Measurements from ENCODE around the gene FAM120B.

Gene FAM120B

DNA sequence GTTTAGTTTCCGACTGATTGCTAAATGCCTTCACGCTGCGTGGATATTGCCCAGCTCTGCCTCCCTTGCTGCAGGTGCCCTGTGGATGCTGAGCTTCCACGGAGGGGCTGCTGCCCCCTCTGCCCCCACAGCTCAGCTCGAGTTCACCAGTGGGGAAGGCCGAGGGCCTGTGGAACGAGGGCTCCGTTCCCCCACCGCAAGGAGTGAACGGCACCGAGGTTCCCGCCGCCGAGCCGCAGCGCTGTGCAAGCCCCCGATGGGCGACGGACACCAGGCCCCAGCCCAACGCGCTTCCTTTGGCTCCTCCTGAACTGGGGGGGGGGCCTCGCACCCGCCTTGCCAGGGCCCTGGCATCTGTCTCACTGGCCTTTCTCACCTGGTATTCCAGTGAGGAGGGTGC, 33.4 kb upstream of the FAM120B start:
- DNase-seq, result no peak

DNA sequence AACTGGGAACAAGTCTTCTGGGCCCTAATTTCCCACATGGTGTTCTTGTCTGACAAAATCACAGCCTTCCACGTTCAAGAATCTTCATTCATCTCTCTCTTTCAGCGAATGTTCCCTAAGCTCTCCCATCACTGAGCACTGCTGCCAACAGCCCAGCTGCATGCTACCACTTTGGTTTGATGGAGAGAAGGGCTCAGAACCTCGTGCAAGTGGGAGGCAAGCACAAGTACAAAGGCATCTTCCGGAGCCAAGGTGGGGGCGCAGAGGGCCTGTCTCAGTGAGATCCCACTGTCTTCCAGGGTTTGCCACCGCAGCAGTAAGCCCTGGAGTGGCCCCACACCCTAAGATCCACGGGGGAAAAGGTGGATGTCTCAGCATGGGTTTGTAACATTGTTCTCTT, 32.9 kb upstream of the FAM120B start:
- no peak for DNase-seq

DNA sequence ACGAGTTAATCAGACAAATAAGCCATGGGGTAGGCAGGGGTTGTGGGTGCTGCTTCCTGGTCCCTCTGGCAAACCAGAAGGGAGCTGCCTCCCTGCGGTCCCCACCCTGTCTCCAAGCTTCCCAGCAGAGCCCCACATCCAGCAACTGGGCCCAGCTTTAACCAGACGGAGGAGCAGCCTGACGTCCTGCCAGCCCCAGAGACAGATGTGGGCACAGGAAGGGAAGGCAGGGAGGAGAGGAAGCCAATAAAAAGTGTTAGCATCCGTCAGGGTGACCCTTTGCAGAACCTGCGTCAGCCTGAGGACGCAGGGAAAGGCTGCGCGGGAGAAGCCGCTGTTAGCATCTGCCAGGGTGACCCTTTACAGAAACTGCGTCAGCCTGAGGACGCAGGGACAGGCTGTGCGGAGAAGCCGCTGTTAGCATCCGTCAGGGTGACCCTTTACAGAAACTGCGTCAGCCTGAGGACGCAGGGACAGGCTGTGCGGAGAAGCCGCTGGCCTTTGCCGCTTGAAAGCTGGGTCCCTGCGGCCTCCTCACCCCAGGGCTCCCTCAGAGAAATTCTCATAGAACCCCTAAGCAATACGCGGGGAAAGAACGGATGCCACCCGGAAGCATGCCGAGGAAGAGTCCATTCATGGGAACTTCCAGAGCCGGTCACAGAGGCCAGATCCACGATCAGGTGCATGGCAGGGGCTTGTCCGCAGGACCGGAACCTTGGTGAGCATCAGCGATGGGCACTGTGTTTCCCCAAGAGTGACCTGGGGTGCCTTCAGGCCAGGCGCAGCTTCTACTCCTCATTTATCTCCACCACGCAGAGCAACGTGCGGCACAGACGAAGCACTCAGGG, 31.6 kb upstream of the FAM120B start:
- no peak for DNase-seq

DNA sequence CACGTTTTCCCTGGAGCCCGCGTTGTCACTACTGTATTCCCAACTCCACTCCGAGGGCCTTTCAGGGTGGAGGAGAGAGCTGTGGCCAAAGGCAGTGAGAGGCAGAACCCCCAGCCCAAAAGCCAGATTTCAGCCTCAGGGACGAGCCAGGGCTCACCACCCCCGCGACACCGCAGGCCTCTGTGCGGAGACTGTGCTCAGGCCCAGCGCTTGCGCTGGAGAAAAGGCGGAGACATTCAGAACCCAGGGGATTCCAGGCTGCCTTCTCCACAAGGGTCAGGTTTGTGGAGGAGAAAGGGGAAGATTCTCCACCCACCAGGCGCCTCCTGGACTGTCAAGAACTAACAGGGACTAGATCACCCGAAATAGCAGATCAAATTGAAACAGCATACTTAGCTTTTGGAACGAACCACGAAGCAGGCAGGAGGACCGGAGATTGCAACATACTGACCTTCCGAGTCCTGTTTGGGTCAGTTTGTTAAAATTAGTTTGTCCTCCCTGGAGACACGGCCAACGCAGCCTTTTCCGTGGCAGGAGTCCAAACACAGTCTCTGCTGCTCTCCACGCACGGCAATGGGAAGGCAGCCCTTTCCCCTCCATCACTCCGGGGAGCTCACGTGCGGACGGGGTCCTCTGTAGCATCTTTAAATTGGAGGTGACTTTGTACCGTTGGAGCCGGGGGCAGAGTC, 30.0 kb upstream of the FAM120B start:
- no peak for DNase-seq

DNA sequence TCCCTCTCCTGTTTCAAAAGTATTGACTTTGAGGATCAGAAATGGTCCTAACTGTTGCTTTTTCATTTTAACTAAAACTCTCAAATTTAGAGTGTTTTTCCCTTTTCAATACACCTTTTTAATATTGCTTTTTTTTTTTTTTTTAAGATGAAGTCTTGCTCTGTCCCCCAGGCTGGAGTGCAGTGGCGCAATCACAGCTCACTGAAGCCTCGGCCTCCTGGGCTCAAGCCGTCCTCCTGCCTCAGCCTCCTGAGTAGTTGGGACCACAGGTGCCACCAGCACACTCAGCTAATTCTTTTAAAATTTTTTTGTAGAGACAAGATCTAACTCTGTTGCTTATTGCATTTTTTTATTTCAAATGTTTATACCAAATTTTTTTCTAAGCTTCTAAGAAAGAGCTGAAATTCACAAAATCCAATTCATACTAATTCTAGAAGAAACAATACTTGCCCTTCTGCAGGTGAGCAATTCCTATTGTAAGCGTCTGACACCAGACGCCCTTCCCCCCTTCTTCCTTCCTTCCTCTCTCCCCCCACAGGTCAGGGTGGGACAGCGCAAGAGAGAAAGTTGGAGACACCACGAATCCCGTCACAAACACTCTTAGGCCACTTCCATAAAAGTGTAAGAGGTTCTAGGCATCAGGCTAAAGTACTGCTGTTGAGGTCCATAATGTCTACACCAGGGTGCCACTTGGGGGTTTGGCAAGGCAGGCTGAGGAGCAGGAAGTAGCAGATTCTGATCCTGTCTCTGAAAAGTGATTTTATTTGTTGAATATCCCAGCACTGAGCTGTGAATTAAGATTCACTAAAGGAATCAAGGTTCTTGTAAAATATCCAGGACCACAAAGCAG, 28.4 kb upstream of the FAM120B start:
- no peak for DNase-seq

DNA sequence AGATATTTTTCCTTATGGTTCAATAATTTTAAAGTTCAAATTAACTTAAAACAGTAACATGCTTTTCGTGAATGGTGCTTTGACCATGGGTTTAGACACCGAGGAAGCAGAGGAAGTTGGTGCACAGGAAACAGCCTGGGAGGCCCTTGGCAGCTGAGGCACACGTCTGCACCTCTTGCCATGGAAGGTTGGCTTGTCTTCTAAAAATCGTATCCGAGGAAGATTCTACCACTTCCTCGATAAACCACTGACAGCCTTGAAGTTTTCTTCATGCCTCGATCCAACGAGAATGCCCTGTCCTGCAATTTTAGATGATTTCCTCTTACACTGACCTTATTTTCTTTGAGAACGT, 27.8 kb upstream of the FAM120B start:
- no peak for DNase-seq

DNA sequence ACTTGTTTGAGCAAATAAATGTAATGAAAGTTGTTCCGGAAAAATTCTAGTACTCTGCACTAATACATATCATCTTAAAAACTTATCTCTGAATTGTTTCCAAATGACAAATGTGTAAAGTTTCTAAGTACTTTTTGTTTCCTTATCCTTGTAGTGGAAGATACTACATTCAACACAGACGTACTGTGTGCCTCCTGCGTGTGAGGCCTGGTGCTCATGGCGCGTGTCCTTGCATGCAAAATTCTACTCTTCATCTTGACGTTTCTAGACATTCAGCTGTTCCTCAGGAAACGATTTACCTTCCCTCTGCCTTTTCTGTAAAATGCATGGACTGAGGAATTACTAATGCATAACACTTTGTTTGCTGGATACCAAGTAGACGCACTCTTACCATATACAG, 27.1 kb upstream of the FAM120B start:
- no peak for DNase-seq

DNA sequence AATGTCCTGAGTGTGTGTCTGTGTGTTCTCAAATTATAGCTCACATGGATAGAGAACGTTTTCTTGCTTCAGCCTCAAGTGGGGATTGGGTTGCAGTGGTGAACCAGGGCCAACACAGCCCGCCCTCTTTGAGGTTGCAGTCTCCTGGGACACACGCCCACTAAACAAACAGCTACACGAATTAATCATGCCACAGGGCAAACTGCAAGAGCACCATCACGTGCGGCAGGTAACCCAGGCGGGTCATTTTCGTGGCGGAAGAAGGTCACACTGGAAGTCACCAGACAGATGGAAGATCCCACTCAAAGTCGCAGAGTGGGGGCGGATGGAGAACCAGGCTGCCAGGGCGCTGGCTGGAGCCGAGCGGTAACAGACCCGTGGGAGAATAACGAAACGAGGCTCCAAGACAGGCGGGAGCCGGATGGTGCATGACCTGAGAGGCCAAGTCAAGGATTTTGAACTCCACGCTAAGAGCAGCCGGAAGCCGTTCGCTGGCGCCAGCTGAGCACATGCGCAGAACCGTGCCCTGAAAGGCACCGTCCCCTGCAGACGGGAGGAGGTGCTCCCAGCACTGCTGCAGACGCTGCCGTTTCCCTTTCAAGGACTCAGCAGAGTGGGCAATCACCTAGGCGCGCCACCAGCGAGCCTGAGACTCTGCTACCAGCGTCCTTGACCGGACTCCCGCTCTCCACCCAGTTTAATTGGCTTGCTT, 26.4 kb upstream of the FAM120B start:
- no peak for DNase-seq

DNA sequence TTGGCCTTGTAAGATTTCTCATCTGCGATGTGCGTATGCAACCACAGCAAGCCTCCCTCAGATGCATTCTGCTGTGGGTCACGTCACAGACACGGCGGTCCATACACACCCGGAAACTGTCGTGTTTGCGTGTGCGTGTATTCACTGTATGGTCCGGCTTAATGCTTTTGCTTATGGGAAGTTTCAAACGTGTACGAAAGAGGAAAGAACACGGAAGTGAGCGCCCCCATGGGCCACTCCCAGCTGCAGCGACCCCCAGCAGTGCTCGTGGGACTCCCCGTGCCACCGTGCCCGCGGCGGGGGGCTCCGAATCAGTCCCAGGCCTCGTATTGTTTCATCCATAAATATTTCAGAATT, 25.9 kb upstream of the FAM120B start:
- DNase-seq, result no peak

DNA sequence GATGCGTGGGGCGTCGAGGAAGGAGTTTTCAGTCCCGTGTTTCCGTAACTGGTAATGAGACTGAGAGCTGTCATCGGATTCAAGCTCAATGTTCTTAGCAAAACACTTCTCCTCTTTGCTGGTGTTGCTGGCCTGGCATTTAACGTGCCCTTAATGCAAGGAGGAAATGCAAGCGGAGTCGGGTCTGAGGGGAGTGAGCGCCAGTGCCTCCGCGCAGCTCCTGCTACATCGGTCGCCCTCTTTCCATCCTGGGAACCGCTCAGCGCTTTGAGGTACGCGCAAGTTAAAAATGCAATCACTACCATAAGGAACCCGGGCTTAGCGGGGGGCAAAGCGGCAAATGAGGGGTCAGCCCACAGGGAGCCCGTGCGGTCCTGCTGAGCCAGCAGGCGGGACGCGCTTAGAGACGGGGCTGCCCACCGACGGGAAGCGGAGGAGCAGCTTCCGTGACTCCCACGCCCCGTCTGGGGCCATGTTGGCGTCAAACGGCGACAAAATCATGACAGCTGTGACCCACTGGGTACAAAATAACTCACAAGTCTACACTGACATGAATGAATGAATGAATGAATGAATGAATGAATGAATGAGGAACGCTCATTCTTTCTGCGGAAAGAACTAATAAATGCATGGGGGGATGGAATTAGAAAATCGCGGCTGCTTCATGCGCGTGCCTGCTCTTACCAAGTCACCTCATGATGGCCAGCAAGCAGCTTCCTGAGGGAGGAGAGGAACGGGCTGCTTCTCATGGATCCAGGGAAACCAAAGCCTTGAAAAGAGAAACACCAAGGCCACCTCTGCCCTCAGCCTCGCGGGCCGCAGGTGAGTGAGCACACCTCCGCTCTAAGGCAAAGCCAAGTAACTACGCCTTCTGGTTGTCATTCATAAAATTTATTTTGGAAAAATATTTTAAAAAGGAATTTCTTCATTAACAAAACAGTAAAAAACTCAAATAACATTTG, 24.9 kb upstream of the FAM120B start:
- no peak for DNase-seq

DNA sequence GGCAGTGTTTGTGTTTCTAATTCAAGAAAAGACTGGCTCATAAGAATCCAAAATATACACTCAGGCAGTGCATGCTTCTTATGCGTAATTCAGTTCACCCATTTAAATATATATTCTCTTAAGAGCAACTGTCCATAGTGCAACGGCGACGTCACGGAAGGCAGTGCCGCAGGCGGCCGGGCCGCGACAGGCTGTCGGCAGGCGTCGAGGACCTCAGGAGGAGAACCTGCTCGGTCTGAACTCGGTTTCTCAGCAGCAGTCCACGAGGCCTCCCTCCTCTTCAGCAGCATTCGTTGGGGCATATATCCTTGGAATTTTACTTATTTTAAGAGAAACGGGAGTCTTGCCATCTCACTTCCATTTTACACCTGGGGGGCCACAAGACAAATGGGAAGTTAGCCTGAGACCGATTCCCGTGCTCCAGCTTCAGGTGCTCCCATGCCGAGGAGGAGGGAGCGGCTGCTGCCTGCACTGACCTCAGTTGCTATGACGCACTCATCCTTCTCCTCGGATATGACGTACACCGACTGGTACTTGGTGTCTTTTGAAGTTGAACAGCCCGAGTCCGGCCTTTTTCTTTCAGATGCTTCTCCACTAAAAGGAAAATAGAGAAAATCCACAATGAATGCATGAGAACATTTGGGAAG, 23.9 kb upstream of the FAM120B start:
- DNase-seq, result no peak

DNA sequence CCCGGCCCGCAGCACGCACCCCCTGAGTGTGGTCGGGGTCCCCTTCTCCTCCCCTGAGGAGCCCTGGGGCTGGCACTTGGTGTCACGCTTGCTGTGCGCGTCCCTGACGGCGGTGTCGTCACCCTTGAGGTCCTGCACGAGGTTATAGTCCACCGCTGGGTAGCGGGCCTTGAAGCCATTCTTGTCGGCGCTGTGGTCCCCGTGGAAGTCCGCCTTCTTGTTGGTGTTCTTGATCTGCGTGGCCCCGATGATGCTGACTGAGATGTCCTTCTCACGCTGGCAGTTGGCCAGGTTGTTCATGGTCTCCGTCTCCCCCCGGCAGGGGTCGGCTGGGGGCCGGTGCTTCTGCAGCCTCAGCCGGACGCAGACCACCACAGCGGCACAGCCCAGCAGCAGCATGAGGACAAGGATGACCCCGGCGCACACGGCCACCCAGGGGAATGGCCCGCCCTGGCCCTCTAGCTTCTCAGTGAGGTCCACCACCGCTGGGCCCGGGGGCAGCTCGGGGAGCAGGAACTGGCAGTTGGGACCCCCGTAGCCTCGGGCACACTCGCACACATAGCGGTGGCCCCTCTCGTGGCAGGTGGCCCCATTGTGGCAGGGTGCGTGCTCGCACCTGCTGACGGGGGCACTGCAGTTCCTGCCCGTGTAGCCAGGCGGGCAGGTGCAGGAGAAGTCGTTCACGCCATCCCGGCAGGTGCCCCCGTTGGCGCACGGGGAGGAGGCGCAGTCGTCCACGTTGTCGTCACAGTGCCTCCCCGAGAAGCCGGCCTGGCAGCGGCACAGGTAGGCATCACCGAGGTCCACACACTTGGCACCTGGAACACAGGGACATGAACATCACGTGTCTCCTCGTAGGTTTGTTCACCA, 23.1 kb upstream of the FAM120B start:
- no peak for DNase-seq

DNA sequence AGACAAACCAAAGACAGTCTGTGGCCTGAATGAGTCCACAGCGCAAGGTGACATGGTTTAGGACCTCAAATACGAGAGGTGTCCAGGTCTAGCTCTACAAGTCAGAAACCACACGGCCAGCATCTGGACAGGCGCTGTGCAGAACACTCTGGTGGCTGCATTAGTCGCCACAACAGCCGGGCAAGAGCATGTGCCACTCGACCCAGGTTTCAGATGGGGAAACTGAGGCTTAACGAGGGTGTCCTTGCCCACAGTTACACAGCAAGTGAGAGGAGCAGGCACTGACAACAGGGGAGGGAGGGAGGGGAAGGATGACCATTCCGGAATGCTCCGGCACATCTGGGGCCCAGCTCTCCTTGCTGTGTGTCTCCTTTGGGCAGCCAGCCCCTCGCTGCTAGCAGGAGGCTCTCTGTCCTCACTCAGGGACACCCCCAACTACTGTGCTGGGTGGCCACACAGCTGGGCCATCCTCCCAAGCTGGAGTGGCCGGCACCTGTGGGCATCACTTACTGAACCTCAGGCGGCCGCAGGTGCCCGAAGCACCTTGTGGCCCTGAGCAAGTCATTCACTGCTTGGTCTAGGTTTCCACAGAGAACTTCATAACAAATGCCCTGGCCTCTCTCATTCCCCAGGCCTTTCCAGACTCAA, 22.3 kb upstream of the FAM120B start:
- DNase-seq, result no peak

DNA sequence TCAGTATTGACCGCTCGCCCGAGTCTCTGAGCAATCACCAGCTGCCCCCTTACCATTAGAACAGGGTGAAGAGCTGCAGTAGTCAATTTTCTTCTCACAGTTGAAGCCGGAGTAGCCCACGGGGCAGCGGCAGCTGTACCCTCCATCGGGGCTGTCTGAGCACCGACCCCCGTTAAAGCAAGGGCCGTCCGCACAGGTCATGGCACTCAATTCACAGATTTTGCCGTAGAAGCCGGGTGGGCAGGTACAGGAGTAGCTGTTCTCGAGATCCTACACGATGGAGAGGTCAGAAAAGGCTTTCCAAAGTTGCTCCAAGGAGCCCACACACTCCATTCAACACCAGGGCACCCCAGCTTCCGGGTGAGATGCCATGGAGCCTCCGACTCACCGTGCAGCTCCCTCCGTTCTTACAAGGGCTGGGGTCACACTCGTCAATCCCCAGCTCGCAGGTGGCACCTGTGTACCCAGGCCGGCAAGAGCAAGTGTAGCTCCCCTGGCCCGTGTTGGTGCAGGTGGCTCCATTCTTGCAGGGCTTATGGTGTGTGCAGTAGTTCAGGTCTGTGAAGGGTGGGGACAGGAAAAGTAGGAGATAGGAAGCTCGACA, 21.6 kb upstream of the FAM120B start:
- no peak for DNase-seq

DNA sequence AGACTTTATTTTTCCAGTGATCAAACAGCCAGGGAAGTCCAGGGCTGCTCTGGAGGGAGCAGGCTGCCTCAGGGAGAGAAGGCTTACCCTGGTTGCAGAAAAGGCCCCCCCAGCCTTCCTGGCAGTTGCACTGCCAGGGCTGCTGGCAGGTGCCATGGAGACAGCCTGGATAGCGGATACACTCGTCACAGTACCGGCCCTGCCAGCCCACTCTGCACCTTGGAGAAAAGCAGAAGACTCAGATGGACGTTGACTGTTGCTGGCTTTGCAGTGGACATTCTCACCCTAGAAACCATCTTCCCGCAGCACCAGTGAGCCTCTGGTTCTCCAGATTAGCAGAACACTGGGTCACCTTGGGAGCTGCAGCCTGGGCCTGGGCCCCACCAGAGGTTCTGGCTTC, 21.1 kb upstream of the FAM120B start:
- DNase-seq, result no peak

DNA sequence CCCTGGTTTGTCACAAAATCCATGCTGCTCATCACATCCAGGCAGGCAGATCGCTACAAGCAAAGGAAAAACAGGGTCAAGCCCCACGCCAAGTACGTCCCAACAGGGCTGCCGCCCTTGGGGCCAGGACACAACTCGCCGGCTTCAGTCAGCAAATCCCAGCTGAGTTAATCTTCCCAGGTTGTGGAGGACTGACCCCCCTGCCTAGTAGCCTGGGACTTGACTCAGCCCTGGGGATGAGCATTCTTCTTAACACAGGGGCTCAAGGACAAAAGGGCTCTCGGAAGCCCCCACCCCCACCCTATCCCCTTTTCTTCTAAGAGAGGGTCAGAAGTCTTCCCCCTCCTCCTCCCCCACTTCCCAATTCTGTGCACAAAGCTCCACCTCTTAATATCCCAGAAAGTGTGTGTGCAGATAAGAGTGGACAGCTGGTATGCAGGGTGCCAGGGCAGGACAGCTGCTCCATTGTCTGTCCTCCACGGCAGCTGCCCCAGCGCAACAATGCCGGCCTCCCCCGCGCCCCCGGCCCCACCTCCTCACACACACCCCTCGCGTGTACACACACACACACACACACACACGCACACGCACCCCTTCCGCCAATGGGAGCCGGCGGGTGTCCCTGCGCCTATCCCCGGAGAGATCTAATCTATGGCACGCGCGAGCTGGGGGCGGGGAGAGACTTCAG, 20.2 kb upstream of the FAM120B start:
- no peak for DNase-seq

DNA sequence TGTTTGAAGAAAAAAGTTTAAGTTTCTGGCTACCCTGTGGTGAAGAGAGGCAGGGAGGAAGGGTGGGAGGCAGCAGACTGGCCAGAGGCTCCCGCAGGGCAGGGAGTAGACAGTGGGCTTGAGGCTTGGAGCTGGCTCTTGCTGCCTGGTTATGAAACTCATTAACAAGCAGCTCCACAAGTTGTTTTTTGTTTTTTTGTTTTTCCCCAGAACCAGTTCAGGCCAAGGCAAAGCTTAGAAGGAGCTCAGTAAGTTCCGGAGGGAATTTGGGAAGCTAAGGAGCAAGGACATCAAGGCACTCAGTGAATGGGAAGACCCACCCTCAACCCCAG, 19.7 kb upstream of the FAM120B start:
- DNase-seq, result no peak

DNA sequence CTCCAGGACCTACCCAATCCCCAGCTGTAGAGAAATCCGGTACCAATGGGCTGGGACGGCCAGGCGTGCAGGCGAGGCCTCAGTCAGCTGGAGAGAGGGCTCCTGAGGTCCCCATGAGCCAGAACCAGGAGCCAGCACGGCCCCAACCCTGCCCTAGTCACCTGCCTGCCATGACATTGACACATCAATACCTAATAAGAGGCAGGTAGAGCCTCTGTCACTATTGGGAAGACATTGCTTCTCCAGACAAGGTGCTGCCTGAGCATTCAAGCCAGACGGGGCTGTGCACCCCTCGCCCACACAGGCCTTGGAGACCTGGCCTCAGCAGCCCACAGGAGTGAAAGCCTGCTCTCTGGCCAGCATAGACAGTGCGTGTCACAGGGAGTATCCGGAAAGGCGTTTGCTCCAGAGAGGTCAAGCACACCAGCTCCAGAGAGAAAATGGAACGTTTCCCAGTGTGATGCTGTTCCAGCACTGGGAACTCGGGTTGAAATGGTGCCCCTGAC, 19.1 kb upstream of the FAM120B start:
- no peak for DNase-seq

Data from stimulated activated CD4-positive, alpha-beta T cell treated with anti-CD3 and anti-CD28 coated beads, Interleukin-4, amount 100 ng/mL, for 24 hours (primary cell).